Hypothalamus (tissue), 51 donors: Measurements from ENCODE around the gene ZNF586.
"Not testable (repeated sequence)": the region's sequence is repeated elsewhere in the genome, so short reads cannot be mapped to it uniquely, and the experiment has no call there.

Source experiments
- DNase-seq, 51 donors: peaks; one replicate each; lab custom pipeline; 2025; lab: John Stamatoyannopoulos, UW

Gene ZNF586

DNA sequence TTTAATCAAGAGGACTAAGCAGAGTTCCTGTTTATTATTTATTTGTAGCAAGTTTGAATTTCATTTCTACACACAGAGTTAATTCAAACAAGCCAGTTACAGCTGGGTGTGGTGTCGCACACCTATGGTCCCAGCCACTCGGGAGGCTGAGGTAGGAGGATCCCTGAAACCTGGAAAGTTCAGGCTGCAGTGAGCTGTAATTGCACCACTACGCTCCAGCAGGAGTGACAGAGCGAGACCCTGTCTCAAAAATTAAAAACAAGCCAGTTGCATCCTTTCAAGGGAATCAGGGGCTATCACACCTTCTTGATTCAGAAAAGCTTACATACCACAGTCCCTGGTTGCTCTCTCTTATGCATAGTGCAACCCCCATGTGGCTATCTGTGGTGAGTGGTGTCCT, 19.8 kb downstream of the ZNF586 start:
- no peak for DNase-seq

DNA sequence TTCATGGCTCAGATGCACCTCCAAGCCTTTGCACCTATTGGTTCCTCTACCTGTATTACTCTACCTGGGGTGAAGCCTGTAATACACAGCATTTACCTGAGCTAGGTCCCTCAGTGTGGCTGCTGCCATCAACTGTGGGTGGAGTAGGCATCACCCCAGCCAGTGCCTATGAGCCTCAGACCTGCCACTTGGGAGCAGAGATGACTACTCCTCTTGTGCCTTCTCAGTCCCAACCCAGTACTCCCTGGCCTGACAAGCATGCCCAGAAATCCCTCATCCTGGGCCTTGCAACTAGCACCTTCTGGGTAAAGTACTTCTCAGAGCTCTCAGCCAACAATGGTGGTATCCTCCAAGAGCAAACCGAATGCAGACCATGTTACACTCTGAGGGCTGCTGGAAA, 27.1 kb downstream of the ZNF586 start:
- not testable (repeated sequence) for DNase-seq

- DNase-seq: no peak
Measured at GRCh38 chr19:57800696-57801095, 31.2 kb downstream of the ZNF586 start.

DNA sequence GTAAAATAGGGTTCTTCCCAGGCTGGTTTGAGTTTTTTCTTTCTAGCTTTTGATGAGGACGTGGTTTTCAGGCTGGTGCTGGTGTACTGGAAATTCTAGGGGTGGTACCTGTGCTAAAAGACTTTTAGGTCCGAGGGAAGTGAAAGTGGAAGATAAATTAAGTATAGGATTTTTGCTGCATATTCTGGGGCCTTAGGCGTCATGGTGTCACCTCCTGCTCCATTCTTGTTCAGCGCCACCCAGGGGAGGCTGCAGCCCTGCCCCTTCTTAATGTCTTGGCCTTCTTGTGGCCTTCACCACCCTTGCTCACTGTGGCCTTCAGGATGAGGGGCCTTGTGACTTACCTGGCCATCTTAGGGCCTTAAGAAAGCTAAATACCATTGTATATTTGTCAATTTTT, 32.8 kb downstream of the ZNF586 start:
- DNase-seq: no peak

DNA sequence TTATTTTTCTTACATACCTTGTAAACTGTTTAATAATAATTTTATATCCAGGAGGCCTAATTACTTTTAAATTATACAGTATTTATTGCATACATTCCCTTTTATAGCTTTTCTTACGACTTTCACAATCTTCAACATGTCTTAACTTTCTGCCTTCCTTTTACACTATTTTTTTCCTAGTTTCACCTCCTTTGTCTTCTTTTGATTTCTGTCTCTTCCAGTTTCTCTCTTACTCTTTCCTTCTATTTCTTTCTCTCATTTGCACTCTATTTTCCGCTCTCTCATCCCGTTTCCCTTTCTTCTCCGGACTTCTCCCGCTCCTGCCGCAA, 33.8 kb downstream of the ZNF586 start:
- no peak for DNase-seq

DNA sequence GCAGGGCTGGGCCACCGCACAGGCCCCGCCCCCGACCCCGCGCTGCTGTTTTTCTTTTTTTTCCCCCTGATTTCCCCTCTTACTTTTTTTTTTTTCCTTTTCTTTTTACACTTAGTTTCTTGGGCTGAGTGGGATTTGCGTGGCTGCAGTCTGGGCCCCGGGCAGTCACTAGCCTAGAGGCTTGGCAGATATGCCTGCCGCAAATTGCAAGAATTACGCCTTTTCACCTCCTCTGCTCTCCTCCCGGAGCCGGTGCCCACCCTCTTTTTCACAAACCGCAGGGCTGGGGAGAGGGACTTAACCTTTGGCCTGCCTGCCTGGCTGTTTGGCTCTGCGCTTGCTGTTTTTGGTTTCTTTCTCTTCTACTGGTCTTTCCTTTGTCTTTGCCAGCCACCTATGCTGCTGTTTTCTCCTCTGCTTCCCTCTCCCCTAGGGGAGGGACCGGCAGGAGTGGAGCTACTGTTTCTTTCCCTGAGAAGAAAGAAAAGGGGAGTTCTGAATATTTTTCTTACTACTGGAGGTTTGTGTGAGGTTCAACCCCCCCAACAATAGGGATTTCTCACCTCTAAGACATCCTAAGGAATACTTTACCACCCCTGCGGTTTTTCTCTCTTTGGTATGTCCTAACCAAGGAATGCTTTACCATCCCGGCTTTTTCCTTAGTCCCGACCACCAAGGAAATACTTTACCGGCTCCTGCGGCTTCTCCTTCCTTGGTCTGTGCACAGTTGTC, 34.3 kb downstream of the ZNF586 start:
- DNase-seq: peak in 12 of 51 donors; percentile 1 to 21 (median 5)

GRCh38 chr19:57807541-57807940, 38.1 kb downstream of the ZNF586 start:
- DNase-seq: no peak

GRCh38 chr19:57810410-57811295, 41.2 kb downstream of the ZNF586 start:
- not testable (repeated sequence) for DNase-seq

GRCh38 chr19:57812226-57812625, 42.8 kb downstream of the ZNF586 start:
- DNase-seq: no peak

- not testable (repeated sequence) for DNase-seq
Measured at GRCh38 chr19:57812975-57813820, 43.7 kb downstream of the ZNF586 start.

DNA sequence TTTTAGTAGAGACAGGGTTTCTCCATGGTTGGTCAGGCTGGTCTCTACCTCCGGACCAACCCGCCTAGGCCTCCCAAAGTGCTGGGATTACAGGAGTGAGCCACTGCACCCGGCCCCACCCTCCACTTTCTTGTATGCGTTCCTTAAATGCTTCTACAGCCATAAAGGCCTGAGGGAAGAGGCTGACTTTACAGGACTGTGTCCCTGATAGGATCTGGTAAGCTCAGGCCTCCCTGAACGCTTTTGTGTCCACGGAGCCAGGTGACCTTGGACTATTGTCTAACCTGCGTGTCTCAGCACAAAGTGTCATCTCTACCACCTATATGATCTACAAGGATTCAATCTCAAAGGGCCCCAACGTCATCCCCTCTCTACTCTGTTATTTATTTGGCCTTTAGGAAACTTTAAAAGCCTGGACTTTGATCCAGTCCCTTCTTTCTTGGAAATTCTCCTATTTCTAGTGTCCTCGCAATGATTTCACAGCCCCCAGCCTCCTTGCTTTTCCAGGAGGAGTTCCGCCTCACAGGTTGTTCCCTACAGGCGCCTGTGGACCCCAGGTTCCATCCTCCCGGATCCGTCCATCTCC, 44.5 kb downstream of the ZNF586 start:
- DNase-seq: no peak

- DNase-seq: peak; percentile 14 to 93 (median 76)
Measured at GRCh38 chr19:57814505-57815246, 45.2 kb downstream of the ZNF586 start, which contains the start of gene ZNF552. Gene ZNF552, minus strand, starts transcription at chr19:57814913. Its CDS starts 170 bp downstream, at chr19:57814743.

- DNase-seq: no peak
Measured at GRCh38 chr19:57815247-57816075, 46.0 kb downstream of the ZNF586 start.

GRCh38 chr19:57816652-57817051, 47.2 kb downstream of the ZNF586 start:
- no peak for DNase-seq

DNA sequence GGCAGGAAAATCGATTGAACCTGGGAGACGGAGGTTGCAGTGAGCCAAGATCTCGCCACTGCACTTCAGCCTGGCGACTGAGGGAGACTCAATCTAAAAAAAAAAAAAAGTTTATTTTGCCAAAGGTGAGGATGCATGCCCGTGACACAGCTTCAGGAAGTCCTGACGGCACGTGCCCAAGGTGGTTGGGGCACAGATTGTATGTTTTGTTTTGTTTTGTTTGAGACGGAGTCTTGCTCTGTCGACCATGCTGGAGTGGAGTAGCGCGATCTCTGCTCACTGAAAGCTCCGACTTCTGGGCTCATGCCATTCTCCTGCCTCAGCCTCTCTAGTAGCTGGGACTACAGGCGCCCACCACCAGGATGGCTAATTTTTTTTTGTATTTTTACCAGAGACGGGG, 48.5 kb downstream of the ZNF586 start:
- DNase-seq: no peak

- DNase-seq: no peak
Measured at GRCh38 chr19:57818378-57818777, 48.9 kb downstream of the ZNF586 start.

GRCh38 chr19:57819475-57820148, 50.1 kb downstream of the ZNF586 start:
- DNase-seq: peak; percentile 3 to 91 (median 71)

GRCh38 chr19:57820599-57820998, 51.1 kb downstream of the ZNF586 start:
- no peak for DNase-seq
